HG03097 (cell line): Measurements from ENCODE around the gene EPN2.

Experiments
- ATAC-seq: cut with Tn5 transposase; IDR thresholded peaks from one replicate; pipeline ENCODE4 v1.9.1; 2021; ENCODE audit not compliant: unreplicated experiment, low FRiP score

The EPN2 gene

GRCh38 chr17:19307521-19307920 lies 70.4 kb downstream of the EPN2 start:
- ATAC-seq, result no peak

DNA sequence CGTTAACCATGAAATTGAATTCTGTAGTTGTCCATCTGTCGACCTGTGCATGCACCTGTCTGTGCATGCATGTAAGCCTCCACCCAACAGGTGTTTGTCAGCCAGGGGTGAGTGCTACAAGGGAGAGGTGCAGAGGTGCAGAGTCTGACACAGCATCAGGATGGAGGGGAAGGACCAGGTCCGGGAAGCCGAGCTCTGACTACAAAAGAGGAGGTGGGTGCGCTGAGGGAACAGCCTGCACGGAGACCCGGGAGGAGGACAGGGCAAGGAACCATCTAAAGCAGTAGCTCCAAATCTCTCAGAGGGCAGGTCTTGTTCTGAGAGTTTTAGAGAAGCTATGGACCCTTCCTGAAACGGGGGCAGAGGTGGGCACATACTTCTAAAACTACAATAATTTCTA lies 71.2 kb downstream of the EPN2 start:
- ATAC-seq, result no peak

GRCh38 chr17:19309701-19310100 lies 72.5 kb downstream of the EPN2 start:
- ATAC-seq, result no peak

GRCh38 chr17:19310151-19310550 lies 73.0 kb downstream of the EPN2 start:
- no peak for ATAC-seq

DNA sequence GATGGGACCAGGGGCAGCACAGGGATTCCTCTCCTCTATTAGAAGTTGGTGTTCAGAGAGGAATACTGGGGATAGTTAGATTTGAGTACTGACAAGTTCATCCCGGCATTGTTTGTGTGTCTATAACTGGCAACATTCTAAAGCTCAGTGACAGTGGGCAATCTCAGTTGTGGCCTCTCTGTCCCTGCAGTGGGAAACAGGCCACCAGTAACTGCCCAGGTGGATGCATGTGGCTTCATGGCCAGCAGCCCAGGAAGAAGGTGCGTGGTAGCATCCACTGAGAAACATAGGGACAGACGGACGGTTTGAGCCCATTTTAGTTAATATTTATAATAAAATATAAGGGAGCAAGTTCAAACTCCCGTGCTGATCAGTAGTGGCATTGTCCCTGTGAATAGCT lies 73.8 kb downstream of the EPN2 start:
- no peak for ATAC-seq

GRCh38 chr17:19311421-19312215 lies 74.5 kb downstream of the EPN2 start:
- no peak for ATAC-seq

DNA sequence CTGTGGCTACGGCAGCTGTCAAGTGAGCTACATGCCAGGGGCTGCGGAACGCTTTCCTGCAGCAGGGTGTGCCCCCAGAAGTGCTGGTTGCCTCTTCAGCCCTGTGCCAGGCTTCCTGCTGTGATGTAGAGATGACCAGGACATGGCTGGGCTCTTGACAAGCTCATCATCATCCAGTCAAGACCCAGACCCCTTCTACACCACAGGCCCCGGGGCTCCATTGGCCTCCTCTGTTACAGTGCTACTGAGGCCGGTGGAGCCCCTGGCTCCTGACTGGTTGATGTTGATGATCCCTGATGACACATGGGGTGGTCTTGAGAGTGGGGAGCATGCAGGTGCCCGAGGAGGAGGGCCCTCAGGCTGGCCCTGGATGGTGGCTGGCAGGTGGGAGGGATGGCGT lies 75.2 kb downstream of the EPN2 start:
- no peak for ATAC-seq

GRCh38 chr17:19313066-19313745 lies 76.0 kb downstream of the EPN2 start:
- no peak for ATAC-seq

- no peak for ATAC-seq
Observed at GRCh38 chr17:19313746-19314651, 76.8 kb downstream of the EPN2 start.

- ATAC-seq, result no peak
Observed at GRCh38 chr17:19315104-19315503, 77.9 kb downstream of the EPN2 start.

DNA sequence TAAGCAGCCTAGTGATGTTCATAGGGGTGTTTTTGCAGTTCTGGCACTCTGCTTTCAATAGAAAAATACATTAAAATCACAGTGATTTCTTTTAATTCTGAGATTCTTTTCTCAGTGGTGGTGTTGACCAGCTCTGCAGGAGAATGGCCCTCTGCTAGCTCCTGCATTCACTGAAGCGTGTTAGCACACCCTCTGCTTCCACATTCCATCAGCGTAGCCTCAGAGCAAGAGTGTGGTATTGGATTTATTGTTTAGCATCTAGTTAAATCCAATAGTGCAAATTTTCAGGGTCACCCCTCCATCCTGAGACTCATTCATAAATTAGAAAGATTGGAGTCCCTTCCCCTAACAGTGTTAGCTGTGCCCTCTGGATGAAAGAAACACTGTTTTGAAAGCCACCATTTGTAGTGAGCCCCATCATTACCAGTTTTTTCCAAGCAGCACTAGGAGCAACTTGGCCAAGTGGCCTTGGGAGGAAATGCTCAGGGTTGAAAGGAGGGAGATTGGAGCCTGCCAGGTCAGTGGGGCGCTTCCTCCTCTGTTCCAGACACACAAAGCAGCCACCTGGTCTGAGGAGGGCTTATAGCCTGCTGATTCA lies 79.7 kb downstream of the EPN2 start:
- no peak for ATAC-seq

DNA sequence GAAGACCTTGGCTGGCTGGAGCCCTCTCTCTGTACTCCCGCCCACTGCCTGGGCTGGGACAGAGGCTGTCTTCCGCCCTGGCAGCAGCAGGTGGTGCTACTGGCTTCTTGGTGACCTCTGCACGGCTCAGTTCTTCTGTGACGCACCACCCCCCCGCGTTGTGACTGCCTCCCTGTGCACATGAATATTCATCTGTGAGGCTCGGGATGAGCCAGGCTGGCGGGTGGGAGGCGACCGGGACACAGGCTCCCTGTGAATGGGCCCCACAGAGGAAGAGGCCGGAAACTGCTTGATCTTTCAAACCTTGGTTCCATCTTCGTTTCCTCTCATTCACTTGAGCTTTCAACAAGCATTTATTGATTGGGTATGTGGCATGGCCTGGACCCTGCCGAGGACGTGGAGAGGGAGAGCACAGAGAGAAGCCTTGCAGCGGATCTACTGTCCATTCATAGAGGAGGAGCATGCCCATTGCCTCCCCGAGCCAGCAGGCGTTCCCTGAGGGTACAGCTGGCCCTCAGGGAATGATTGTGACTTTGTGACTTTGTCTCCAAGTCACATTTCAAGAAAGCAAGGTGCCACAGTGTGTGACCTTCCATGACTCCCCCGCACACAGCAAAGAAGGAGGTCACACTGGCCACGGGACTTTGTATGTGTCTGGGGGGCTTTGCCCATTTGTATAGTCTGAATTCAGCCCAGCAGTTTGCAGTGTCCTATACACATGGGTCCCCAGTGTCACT lies 80.4 kb downstream of the EPN2 start:
- ATAC-seq, result no peak

DNA sequence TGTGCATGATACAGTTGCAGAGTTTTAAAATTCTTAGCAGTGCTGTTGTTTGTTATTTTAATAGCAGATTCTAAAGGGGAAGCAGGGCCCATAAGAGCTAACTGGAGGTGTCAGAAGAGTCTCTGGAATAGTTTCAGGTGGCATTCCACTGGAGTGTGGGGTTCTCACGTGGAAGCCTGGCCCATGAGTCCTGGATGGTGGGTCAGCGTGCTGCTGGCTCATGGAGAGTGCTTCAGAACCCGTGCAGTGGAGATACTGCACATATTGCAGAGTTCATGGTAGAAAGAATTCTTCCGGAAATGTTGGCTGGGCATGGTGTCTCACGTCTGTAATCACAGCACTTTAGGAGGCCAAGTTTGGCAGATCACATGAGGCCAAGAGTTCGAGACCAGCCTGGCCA lies 81.4 kb downstream of the EPN2 start:
- no peak for ATAC-seq

- ATAC-seq, result no peak
Observed at GRCh38 chr17:19319771-19320505, 82.8 kb downstream of the EPN2 start.

DNA sequence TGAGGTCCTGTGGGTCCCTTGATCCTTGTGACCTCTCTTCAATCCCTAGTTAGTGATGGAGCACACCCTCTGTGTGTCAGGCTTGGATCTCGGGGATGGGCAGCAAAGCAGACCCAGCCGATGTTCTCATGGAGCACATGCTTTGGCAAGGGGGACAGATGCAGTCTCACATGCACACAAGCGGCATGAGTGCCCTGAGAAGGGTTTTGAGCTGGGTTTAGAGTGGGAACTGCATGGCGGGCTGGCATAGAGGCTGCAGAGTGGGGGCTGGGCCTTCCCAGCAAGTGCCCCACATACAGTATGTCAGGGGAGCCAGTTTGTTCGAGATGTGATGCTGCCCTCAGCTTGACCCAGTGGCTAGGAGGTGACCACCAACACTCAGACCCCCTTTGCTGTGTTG lies 83.7 kb downstream of the EPN2 start:
- no peak for ATAC-seq

- no peak for ATAC-seq
Observed at GRCh38 chr17:19321481-19322128, 84.4 kb downstream of the EPN2 start.

GRCh38 chr17:19322129-19322505 lies 85.0 kb downstream of the EPN2 start:
- no peak for ATAC-seq

- no peak for ATAC-seq
Observed at GRCh38 chr17:19322861-19323260, 85.7 kb downstream of the EPN2 start.

DNA sequence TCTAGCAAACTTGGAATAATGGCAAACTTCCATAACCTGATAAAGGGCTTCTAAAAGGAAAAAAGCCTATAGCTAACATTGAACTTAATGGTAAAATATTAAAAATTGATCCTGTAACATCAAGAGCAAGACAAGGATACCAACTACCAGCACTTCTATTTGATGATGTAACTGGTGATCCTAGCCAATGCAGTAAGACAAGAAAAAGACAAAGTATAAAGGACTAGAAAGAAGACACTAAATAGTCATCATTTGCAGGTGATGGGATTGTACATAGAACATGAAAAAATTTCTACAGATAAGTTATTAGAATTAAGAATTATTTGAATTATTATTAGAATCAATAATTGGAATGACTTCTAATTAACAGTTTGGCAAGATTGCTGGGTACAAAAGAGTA lies 88.4 kb downstream of the EPN2 start:
- no peak for ATAC-seq
